Activated T-cell treated with anti-CD3 and anti-CD28 coated beads, Interleukin-2, amount 50 U/mL, for 4 hours (primary cell): ENCODE measurements around the gene GPR83. TPM values are rescaled to one million over a fixed set of nuclear protein-coding genes. Genes with fewer than 3 reads are reported as not detected.

Experiments used
- ATAC-seq, 2 donors: fragments of 200-7000 bp; cut with Tn5 transposase; one replicate each; pipeline ENCODE4 v1.10.0; 2021
- DNase-seq: peaks from one replicate; pipeline ENCODE4 v3.0.0-alpha.2; 2020
- H3K27me3 Mint-ChIP-seq: one replicate; pipeline ENCODE4 v1.8.0; 2021; ENCODE audit warnings: low read depth, mixed read lengths
- H3K36me3 Mint-ChIP-seq: one replicate; pipeline ENCODE4 v1.8.0; 2022; ENCODE audit warnings: mixed read lengths; ENCODE audit not compliant: insufficient read depth
- H3K4me1 Mint-ChIP-seq: one replicate; pipeline ENCODE4 v1.8.0; 2021; ENCODE audit warnings: low read depth, mixed read lengths
- H3K4me3 Mint-ChIP-seq: one replicate; pipeline ENCODE4 v1.8.0; 2021; ENCODE audit warnings: mild to moderate bottlenecking, moderate library complexity, mixed read lengths
- H3K9me3 Mint-ChIP-seq: one replicate; pipeline ENCODE4 v1.8.0; 2021; ENCODE audit warnings: mixed read lengths
- total RNA-seq, 3 donors: library from RNA; stranded (reverse); gene quantifications; one replicate each; pipeline ENCODE4 v1.2.1, GENCODE V29; 2021

GPR83 gene
- total RNA-seq: under 1 TPM in 1 of 3 donors, not detected in 2; 0.05 TPM

DNA sequence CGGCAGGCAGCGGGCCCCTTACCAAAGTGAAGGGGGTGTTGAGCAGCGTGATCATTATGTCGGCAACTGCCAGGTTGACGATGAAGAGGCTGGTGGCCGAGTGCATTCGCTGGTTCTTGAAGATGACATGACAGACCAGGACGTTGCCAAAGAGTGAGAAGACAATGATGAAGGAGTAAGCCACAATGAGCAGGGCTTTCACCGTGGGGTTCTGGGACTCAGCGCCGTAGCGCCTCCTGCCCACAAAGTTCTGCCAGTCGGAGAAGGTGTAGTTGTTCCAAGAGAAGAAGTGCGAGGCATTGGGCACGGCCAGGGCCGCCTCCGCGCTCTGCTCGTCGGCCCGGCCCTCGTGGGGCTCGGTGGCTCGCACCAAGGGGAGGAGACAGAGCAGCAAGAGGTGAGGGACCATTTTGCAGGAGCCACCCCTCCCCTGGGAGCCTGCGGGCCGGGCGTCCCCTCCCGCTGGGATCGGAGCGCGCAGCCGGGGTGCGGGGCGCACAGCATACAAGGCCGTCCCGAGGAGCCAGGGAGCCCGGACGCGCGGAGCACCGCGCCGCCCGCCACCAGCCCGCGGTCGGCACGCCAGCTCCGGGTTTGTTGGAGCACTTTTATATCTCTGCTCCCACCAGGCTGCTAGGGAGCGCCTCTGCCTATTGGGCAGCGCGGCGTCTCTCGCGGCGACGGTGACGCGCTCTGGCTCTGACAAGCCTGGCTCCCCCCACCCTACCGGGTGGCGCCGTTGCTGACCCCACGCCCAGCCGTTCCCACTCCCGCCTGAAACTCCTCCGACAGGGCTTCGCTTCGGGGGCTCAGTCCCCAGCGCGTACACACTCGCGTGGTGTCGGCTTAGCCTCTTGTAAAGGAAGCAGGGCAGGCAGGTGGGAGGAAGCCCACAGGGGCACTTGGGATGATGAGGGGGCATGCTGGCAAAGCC is at the start of gene GPR83:
TSS of gene GPR83 (minus strand) at position 581 of the 934 bp plus-strand sequence. CDS start at position 409, 172 bp downstream.
- Mint-ChIP-seq H3K4me3 (no peak within 1 kb of the TSS), H3K9me3 (peaks cover 4% of the 10 kb centered on the region), H3K4me1 (peaks cover 4% of the 10 kb centered on the region), H3K36me3 (no peaks in the 10 kb centered on the region), H3K27me3 (peaks cover 45% of the 10 kb centered on the region)
- no peak for DNase-seq
- ATAC-seq: peak; percentile 38 to 46

- H3K36me3 Mint-ChIP-seq: peaks cover 18% of the 10 kb centered on the region
- DNase-seq: no peak
- no peak overlapping the region for H3K4me3 Mint-ChIP-seq
- no peaks in the 10 kb centered on the region for H3K4me1 Mint-ChIP-seq
- peaks cover 4% of the 10 kb centered on the region for H3K9me3 Mint-ChIP-seq
- no peak for ATAC-seq
- H3K27me3 Mint-ChIP-seq: no peaks in the 10 kb centered on the region
Observed at GRCh38 chr11:94450048-94450447, 48.8 kb upstream of the GPR83 start.

DNA sequence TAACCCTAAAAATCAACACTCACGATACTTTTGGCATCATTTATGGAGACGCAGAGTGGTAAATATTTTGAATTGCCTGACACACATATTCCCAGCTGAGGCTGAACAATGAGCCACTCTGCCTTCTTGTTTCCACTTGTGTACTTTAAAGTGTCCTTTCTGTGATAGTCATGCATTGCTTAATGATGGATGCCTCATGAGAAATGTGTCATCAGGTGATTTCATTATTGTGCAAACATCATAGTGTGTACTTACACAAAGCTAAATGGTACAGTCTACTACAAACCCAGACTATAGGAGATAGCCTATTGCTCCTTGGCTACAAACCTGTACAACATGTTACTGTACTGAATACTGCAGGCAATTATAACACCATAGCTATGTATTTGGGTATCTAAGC is 48.2 kb upstream of the GPR83 start:
- ATAC-seq: no peak
- Mint-ChIP-seq H3K36me3 (peaks cover 20% of the 10 kb centered on the region), H3K27me3 (no peaks in the 10 kb centered on the region), H3K4me1 (no peaks in the 10 kb centered on the region), H3K4me3 (no peak overlapping the region), H3K9me3 (peaks cover 4% of the 10 kb centered on the region)
- no peak for DNase-seq

DNA sequence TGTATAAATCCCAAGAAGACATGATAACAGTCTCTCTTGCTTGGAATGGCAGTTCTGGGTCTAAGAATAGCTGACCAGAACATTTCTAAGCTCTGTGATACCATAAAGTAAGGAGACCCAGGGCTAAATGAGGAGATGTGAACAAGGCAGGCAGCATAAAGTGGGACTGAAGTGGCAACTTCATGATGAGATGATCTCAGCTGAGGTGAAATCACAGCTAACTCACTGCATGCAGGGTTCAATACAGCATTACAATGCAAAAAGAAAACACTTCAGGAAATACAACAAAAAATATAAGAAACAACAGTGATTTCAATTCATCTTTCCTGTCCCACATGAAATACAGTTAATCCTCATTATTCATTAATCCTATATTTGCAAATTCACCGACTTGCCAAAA is 47.8 kb upstream of the GPR83 start:
- Mint-ChIP-seq H3K4me3 (no peak overlapping the region), H3K36me3 (peaks cover 24% of the 10 kb centered on the region), H3K9me3 (peaks cover 4% of the 10 kb centered on the region), H3K27me3 (no peaks in the 10 kb centered on the region), H3K4me1 (no peaks in the 10 kb centered on the region)
- ATAC-seq: no peak
- DNase-seq: no peak

DNA sequence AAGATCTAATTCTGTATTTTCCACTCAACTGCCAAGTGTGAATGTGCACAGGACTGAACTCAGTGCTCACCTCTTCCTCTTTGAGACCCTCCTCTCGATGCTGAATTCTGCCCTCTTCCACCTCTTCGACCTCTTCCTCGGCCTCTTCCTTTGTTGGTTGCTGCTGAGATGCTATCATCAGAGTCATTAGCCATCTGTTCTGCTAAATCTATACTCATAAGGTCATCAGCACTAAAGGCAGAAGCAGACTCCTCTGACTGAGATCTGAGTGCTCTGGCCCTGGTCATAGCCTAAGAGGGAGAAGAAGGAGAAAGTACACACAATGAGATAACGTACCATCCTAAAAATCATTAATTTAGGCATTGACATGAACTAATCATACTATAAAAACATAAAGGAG is 45.9 kb upstream of the GPR83 start:
- H3K36me3 Mint-ChIP-seq: peaks cover 27% of the 10 kb centered on the region
- H3K27me3 Mint-ChIP-seq: no peaks in the 10 kb centered on the region
- H3K4me1 Mint-ChIP-seq: no peaks in the 10 kb centered on the region
- ATAC-seq (no peak), DNase-seq (no peak)
- no peaks in the 10 kb centered on the region for H3K9me3 Mint-ChIP-seq
- no peak overlapping the region for H3K4me3 Mint-ChIP-seq

DNA sequence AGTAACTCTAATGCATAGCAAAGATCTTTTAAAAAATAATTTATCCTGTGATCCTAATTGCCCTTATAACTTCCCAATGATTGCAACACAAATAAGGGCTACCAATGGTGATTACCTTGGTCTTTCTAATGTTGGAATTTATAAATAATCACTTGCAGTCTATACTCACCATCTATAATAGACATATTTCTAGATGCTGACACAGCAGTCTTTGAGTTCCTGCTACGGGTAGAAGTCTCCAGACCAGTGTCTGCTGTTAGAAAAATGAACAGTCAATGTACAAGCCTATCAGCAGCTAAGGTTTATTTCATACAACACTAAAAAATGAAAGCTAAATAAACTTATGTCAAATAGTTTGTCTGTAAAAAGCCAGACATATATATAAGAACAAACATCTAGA is 44.4 kb upstream of the GPR83 start:
- Mint-ChIP-seq H3K4me1 (no peaks in the 10 kb centered on the region), H3K36me3 (peaks cover 36% of the 10 kb centered on the region), H3K9me3 (no peaks in the 10 kb centered on the region), H3K4me3 (no peak overlapping the region), H3K27me3 (no peaks in the 10 kb centered on the region)
- DNase-seq: no peak
- no peak for ATAC-seq

DNA sequence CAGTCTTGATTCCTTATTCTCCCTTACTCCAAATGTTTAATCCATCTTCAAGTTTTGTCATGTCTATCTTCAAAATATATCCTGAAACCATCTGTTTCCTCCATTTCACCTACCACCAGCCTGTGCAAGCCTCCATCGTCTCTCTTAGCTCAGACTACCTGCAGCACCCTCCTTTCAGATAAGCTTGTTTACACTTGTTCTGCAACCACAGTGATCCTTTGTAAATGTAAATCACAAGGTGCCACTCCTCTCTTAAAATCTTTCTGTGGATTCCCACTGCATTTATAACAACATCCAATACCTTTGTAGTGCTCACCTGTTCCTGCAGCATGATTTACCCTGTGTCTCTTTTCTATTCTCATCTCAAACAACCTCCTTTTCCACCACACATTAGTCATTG is 31.8 kb upstream of the GPR83 start:
- DNase-seq: no peak
- Mint-ChIP-seq H3K9me3 (no peaks in the 10 kb centered on the region), H3K27me3 (no peaks in the 10 kb centered on the region), H3K4me1 (no peaks in the 10 kb centered on the region), H3K4me3 (no peak overlapping the region), H3K36me3 (peaks cover 63% of the 10 kb centered on the region)
- no peak for ATAC-seq

GRCh38 chr11:94424662-94425061 is 23.4 kb upstream of the GPR83 start:
- no peaks in the 10 kb centered on the region for H3K9me3 Mint-ChIP-seq
- peaks cover 58% of the 10 kb centered on the region for H3K36me3 Mint-ChIP-seq
- H3K27me3 Mint-ChIP-seq: no peaks in the 10 kb centered on the region
- H3K4me1 Mint-ChIP-seq: no peaks in the 10 kb centered on the region
- no peak for DNase-seq
- H3K4me3 Mint-ChIP-seq: no peak overlapping the region
- no peak for ATAC-seq

GRCh38 chr11:94424011-94424410 is 22.8 kb upstream of the GPR83 start:
- Mint-ChIP-seq H3K9me3 (no peaks in the 10 kb centered on the region), H3K4me1 (no peaks in the 10 kb centered on the region), H3K36me3 (peaks cover 52% of the 10 kb centered on the region), H3K27me3 (no peaks in the 10 kb centered on the region), H3K4me3 (no peak overlapping the region)
- no peak for ATAC-seq
- DNase-seq: no peak

GRCh38 chr11:94423507-94423906 is 22.3 kb upstream of the GPR83 start:
- Mint-ChIP-seq H3K4me1 (no peaks in the 10 kb centered on the region), H3K9me3 (no peaks in the 10 kb centered on the region), H3K4me3 (no peak overlapping the region), H3K27me3 (no peaks in the 10 kb centered on the region), H3K36me3 (peaks cover 47% of the 10 kb centered on the region)
- DNase-seq: no peak
- no peak for ATAC-seq

DNA sequence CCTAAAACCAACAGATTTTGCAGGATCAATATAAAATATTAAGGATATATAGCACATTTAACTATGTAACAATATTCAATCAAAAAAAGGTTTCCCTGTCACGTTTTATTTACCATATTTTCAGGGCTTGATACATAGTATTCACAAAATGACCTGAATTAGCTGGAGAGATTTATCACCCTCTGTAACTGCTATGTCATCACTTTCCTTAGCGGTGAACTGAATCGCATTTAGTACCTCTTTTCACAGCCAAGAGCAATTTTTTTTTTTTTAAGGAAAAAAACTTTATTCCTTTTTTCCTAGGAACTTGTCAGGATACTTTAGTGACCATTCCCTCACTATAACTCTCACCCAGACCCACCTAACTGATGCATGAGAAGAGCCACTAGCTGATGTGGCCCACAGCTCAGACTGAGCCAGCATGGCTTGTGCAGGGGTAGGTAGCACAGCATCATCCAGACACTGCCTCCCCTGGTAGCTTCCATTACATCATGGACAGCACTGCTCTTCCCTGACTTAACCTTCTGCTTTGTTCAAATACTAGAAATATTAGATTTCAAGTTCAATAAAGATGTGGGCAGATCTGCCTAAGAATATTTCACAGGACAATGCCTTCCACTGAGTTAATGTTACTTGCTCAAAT is 17.0 kb upstream of the GPR83 start:
- DNase-seq (no peak), ATAC-seq (no peak)
- no peaks in the 10 kb centered on the region for H3K9me3 Mint-ChIP-seq
- no peaks in the 10 kb centered on the region for H3K4me1 Mint-ChIP-seq
- no peaks in the 10 kb centered on the region for H3K27me3 Mint-ChIP-seq
- H3K36me3 Mint-ChIP-seq: peaks cover 20% of the 10 kb centered on the region
- no peak overlapping the region for H3K4me3 Mint-ChIP-seq

- H3K27me3 Mint-ChIP-seq: no peaks in the 10 kb centered on the region
- no peak for ATAC-seq
- DNase-seq: no peak
Observed at GRCh38 chr11:94417386-94417987, 16.3 kb upstream of the GPR83 start.

DNA sequence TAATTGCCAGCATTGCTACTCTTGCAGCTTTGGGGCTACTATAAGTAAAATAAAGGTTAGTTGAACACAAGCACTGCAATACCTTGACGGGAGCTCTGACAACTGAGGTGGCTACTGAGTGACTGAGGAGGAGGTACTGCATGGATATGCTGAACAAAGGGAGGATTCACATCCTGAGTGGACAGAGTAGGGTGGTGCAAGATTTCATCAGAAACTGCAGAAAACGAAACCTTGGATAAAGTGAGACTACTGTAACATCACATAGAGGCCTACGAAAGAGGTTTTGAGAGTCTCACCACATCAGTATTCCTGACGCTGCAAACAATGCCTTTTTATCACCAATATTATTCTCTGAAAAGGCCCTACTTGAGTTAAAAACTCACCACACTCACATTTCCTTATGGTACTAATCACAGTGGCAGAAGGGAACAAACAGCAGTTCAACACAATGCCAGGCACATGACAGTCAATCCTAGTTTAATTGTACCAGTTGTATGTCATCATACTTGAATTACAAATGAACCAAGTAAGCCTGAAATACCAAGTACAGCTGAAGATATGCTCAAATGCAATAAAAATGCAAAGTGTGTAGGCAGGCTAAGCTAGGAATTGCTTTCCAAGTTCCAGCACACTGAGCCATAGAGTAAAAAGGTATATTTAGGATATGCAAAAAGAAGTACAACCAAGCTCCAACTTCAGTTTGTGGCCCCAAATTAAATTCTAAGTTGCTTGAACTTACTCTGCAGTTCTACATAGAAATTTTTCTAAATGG is 4.0 kb upstream of the GPR83 start:
- ATAC-seq (no peak), DNase-seq (no peak)
- H3K9me3 Mint-ChIP-seq: peaks cover 36% of the 10 kb centered on the region
- H3K4me1 Mint-ChIP-seq: peaks cover 4% of the 10 kb centered on the region
- H3K27me3 Mint-ChIP-seq: peaks cover 19% of the 10 kb centered on the region
- H3K4me3 Mint-ChIP-seq: no peak overlapping the region
- H3K36me3 Mint-ChIP-seq: peaks cover 9% of the 10 kb centered on the region

More at GRCh38 chr11:94417386-94417987, 16.3 kb upstream of the GPR83 start:
- Mint-ChIP-seq H3K4me1 (no peaks in the 10 kb centered on the region), H3K36me3 (peaks cover 24% of the 10 kb centered on the region), H3K9me3 (no peaks in the 10 kb centered on the region), H3K4me3 (no peak overlapping the region)

DNA sequence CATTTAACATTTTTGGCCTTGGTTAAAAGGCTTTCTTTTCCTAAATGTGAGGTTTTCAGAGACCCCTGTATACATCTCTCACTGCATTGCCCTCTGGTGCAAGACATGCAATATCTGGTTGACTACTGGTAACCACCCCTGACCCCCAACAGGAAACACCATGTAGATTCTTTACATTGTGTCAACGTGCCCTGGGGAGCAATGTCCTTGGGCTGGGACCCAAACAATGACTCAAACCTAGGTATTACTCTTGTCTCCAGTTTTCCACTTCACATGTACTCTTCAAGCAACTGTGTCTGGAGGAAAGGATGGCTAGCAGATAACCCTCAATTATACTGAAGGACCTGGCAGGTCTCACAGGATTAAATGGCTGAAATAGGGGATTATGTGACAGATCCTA is 1.1 kb upstream of the GPR83 start:
- H3K4me1 Mint-ChIP-seq: peaks cover 4% of the 10 kb centered on the region
- H3K4me3 Mint-ChIP-seq: no peak overlapping the region
- H3K9me3 Mint-ChIP-seq: peaks cover 10% of the 10 kb centered on the region
- ATAC-seq (no peak), DNase-seq (no peak)
- H3K36me3 Mint-ChIP-seq: no peaks in the 10 kb centered on the region
- peaks cover 43% of the 10 kb centered on the region for H3K27me3 Mint-ChIP-seq
